Measurements from ENCODE around the gene LPCAT3.

GRCh38 chr12:6980075-6980474 is 38.2 kb downstream of the LPCAT3 start:
- TF ChIP-seq CTCF (conservative IDR thresholded peaks at IDR 0.05; ENCODE audit: low read depth, low read length) (no peak), EZH2 (IDR thresholded peaks at IDR 0.05; ENCODE audit: borderline replicate concordance, low read depth, low read length, poor library complexity, severe bottlenecking) (no peak)
